K562 (cell line): ENCODE results near the gene PARD3B.

Experiments
- LARP7 ChIP-seq: fragments of 450-650 bp; IDR thresholded peaks from 2 replicates; pipeline ENCODE4 v1.6.1; 2016
- MAZ ChIP-seq, 2 experiments: fragments of 450-650 bp in 1 of 2; sonication (generic) in 1 of 2; formaldehyde crosslinking; IDR thresholded peaks in 1 of 2; conservative IDR thresholded peaks in 1 of 2; 2 replicates each; pipeline versions ENCODE4 v1.4.0 to v1.5.0; 2020; ENCODE audit warnings: mild to moderate bottlenecking in 1 of 2, missing genetic modification reagents in 1 of 2
- POLR2AphosphoS5 ChIP-seq: IDR thresholded peaks from 2 replicates; pipeline ENCODE4 v1.6.1; 2011; ENCODE audit warnings: mild to moderate bottlenecking, low read depth, low read length, moderate library complexity; ENCODE audit not compliant: control insufficient read depth, insufficient read depth
- PYGO2 ChIP-seq: fragments of 450-650 bp; IDR thresholded peaks from 2 replicates; pipeline ENCODE4 v1.6.1; 2016; ENCODE audit warnings: mild to moderate bottlenecking, missing genetic modification characterization, moderate library complexity, missing compliant biosample characterization
- ZNF384 ChIP-seq: IDR thresholded peaks from 2 replicates; pipeline ENCODE4 v1.6.1; 2012; ENCODE audit warnings: low read depth, low read length, improper control_type of control experiment

DNA sequence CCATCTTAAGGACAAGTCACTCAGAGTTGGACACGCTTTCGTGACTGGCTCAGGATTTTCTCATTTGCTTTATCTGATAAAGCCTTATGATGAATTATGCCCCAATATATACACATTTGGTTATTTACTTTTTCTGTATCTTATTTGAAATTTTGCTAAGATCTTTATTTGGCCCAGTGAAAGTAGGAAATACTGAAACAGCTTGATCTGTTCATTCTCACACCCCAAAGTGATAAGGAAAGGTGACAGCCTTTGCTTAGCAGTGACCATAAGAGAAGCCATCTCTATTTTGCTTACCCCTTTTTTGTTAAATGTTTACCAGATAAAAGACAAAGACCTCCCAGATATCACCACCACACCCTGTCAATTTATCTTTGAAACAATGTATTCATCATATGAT is 428.3 kb downstream of the PARD3B start:
- TF ChIP-seq MAZ (CRISPR knock-in tag; conservative IDR thresholded peaks at IDR 0.05 in 1 of 2, IDR thresholded peaks at IDR 0.05 in 1 of 2) (no peak), POLR2AphosphoS5 (no peak), PYGO2 (no peak), LARP7 (no peak), ZNF384 (no peak)
